HL-60 (cell line): ENCODE results near the gene ACOXL.

Experiments used
- DNase-seq, 2 experiments: peaks; one replicate each; pipeline ENCODE4 v3.0.0-alpha.2; 2010 to 2020; ENCODE audit warnings: low read depth in 1 of 2, low spot score in 1 of 2
- H3K27ac ChIP-seq: fragments of 250-450 bp; sonication (Bioruptor Pico); replicated peaks from 2 replicates; pipeline ENCODE4 v1.5.1; 2020; ENCODE audit warnings: mild to moderate bottlenecking, moderate library complexity
- H3K27me3 ChIP-seq: fragments of 250-450 bp; sonication (Bioruptor Pico); 2 replicates; pipeline ENCODE4 v1.5.1; 2021; ENCODE audit warnings: mild to moderate bottlenecking, moderate library complexity; ENCODE audit not compliant: insufficient read depth, poor library complexity, severe bottlenecking
- H3K4me3 ChIP-seq: replicated peaks from 2 replicates; pipeline ENCODE4 v1.5.1; 2011; ENCODE audit warnings: mild to moderate bottlenecking, control low read depth, low read length; ENCODE audit not compliant: insufficient read depth
- CTCF ChIP-seq: IDR thresholded peaks from one replicate; pipeline ENCODE4 v1.5.1; 2011; ENCODE audit warnings: low read length, control low read depth, inconsistent platforms; ENCODE audit not compliant: insufficient read depth
- GABPA ChIP-seq: IDR thresholded peaks from 2 replicates; pipeline ENCODE4 v1.6.1; 2012; ENCODE audit warnings: low read depth
- POLR2AphosphoS5 ChIP-seq: IDR thresholded peaks from 2 replicates; pipeline ENCODE4 v1.6.1; 2012; ENCODE audit warnings: low read depth
- SPI1 ChIP-seq: IDR thresholded peaks from 2 replicates; pipeline ENCODE4 v1.6.1; 2012; ENCODE audit warnings: low read depth, mild to moderate bottlenecking, borderline replicate concordance
- TF ChIP-seq, protein P1 (sequence below): IDR thresholded peaks from 2 replicates; pipeline ENCODE4 v1.6.1; 2012; ENCODE audit warnings: low read depth; ENCODE audit not compliant: insufficient replicate concordance

ACOXL gene

GRCh38 chr2:111052621-111053020 is 320.2 kb downstream of the ACOXL start:
- Histone ChIP-seq H3K27me3 (no peaks in the 10 kb centered on the region), H3K27ac (no peak overlapping the region), H3K4me3 (no peak overlapping the region)
- TF ChIP-seq, protein P1, sequence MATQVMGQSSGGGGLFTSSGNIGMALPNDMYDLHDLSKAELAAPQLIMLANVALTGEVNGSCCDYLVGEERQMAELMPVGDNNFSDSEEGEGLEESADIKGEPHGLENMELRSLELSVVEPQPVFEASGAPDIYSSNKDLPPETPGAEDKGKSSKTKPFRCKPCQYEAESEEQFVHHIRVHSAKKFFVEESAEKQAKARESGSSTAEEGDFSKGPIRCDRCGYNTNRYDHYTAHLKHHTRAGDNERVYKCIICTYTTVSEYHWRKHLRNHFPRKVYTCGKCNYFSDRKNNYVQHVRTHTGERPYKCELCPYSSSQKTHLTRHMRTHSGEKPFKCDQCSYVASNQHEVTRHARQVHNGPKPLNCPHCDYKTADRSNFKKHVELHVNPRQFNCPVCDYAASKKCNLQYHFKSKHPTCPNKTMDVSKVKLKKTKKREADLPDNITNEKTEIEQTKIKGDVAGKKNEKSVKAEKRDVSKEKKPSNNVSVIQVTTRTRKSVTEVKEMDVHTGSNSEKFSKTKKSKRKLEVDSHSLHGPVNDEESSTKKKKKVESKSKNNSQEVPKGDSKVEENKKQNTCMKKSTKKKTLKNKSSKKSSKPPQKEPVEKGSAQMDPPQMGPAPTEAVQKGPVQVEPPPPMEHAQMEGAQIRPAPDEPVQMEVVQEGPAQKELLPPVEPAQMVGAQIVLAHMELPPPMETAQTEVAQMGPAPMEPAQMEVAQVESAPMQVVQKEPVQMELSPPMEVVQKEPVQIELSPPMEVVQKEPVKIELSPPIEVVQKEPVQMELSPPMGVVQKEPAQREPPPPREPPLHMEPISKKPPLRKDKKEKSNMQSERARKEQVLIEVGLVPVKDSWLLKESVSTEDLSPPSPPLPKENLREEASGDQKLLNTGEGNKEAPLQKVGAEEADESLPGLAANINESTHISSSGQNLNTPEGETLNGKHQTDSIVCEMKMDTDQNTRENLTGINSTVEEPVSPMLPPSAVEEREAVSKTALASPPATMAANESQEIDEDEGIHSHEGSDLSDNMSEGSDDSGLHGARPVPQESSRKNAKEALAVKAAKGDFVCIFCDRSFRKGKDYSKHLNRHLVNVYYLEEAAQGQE: no peak
- no peak for TF ChIP-seq SPI1
- TF ChIP-seq GABPA: no peak
- TF ChIP-seq POLR2AphosphoS5: no peak
- no peak for TF ChIP-seq CTCF
- no peak for DNase-seq

- no peak for DNase-seq
- TF ChIP-seq GABPA: no peak
- TF ChIP-seq, protein P1: no peak
- TF ChIP-seq POLR2AphosphoS5: no peak
- TF ChIP-seq CTCF: no peak
- no peak for TF ChIP-seq SPI1
- no peak overlapping the region for H3K27ac ChIP-seq
- no peak overlapping the region for H3K4me3 ChIP-seq
- no peaks in the 10 kb centered on the region for H3K27me3 ChIP-seq
Measured at GRCh38 chr2:111053266-111053665, 320.9 kb downstream of the ACOXL start.

DNA sequence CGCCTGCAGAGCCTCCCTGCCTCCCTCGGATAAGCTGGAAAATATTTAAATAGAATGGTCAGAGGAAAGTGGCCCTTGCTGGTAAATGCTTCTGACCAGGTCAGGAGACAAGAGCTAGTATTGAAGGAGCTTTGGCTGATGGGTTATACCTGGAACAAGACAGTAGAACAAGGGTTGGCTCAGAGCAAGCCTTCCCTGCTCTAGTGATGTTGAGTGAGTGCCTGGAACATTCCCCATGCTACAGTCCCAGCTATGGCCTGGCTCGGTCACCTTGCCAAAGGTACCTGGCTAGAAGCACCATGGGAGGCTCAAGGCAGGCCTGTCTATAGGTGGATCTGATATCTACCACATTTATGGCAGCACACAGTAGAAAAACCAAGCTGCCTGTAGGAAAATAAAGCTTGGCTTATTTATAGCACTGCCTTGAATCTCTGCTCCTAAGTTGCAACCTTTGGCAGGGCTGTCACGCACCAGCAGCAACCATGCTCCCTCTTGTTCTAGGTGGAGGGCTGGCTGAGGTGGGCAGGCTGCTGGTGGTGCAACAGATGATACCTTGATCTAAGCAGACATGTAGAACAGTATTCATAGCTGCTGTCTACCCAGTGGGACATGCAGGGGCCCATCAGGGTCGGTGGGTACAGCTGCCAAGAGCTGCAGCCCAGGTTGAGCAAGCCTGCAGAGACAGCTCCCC is 321.6 kb downstream of the ACOXL start:
- H3K27me3 ChIP-seq: no peaks in the 10 kb centered on the region
- H3K27ac ChIP-seq: no peak overlapping the region
- H3K4me3 ChIP-seq: no peak overlapping the region
- no peak for DNase-seq
- TF ChIP-seq SPI1: no peak
- TF ChIP-seq POLR2AphosphoS5: no peak
- TF ChIP-seq GABPA: no peak

- no peak overlapping the region for H3K4me3 ChIP-seq
- H3K27ac ChIP-seq: no peak overlapping the region
- no peak for DNase-seq
- TF ChIP-seq GABPA (no peak), POLR2AphosphoS5 (no peak), SPI1 (no peak), CTCF (no peak)
- TF ChIP-seq, protein P1: no peak
- no peaks in the 10 kb centered on the region for H3K27me3 ChIP-seq
Measured at GRCh38 chr2:111054791-111055691, 322.7 kb downstream of the ACOXL start.
